Testis (tissue), 2 donors: ENCODE data around the gene COL15A1.

ENCODE experiments used
- CTCF ChIP-seq, 3 experiments: fragments of 450-650 bp in 2 of 3; fragments of 200-600 bp in 1 of 3; sonication (generic) in 1 of 3; IDR thresholded peaks; one replicate each; pipeline ENCODE4 v1.5.1; 2016 to 2019; ENCODE audit warnings: antibody characterized with exemption in 3 of 3, mild to moderate bottlenecking in 2 of 3, moderate library complexity in 1 of 3
- POLR2A ChIP-seq: fragments of 450-650 bp; IDR thresholded peaks from one replicate; pipeline ENCODE4 v1.6.1; 2017; ENCODE audit warnings: antibody characterized with exemption, mild to moderate bottlenecking, moderate library complexity

GRCh38 chr9:99005651-99006050 lies 61.9 kb downstream of the COL15A1 start:
- TF ChIP-seq CTCF (IDR thresholded peaks at IDR 0.05) (no peak), POLR2A (no peak)
